A673 (cell line): ENCODE measurements around the gene NCR3LG1. TPM values are rescaled to one million over a fixed set of nuclear protein-coding genes. Genes with fewer than 3 reads are reported as not detected.

Experiments used
- BruUV-seq: library from RNA; stranded (reverse); fragments of 400-500 nt; replicated peaks from 2 replicates; lab custom pipeline; 2021; lab: Mats Ljungman, UMichigan
- CTCF ChIA-PET: fragments of 300-600 bp; sonication (Branson Sonifier 250); formaldehyde crosslinking; loops from one replicate; lab custom pipeline; 2022; ENCODE audit warnings: antibody characterized with exemption; lab: Charles Lee
- POLR2A ChIA-PET: fragments of 300-600 bp; sonication (Branson Sonifier 250); formaldehyde crosslinking; loops from one replicate; lab custom pipeline; 2022; ENCODE audit warnings: antibody characterized with exemption; ENCODE audit not compliant: low non-redundant PET; lab: Charles Lee
- DNase-seq: peaks from one replicate; pipeline ENCODE4 v3.0.0-alpha.2; 2015; ENCODE audit warnings: low spot score
- H3K27ac ChIP-seq: fragments of 200-600 bp; sonication (generic); 2 replicates; pipeline ENCODE4 v1.5.1; 2016; ENCODE audit warnings: mixed run types, low read depth, mild to moderate bottlenecking, mixed read lengths, antibody characterized with exemption, low read length; ENCODE audit not compliant: poor library complexity, severe bottlenecking
- H3K27me3 ChIP-seq: fragments of 200-600 bp; sonication (generic); replicated peaks from 2 replicates; pipeline ENCODE4 v1.6.1; 2017; ENCODE audit warnings: mixed run types, low read depth, mild to moderate bottlenecking, mixed read lengths, antibody characterized with exemption, low read length; ENCODE audit not compliant: insufficient read depth, poor library complexity
- H3K36me3 ChIP-seq: fragments of 200-600 bp; sonication (generic); 2 replicates; pipeline ENCODE4 v1.6.1; 2016; ENCODE audit warnings: mixed run types, mild to moderate bottlenecking, mixed read lengths, antibody characterized with exemption, low read length; ENCODE audit not compliant: insufficient read depth, poor library complexity, severe bottlenecking
- H3K4me1 ChIP-seq: fragments of 200-600 bp; sonication (generic); 2 replicates; pipeline ENCODE4 v1.6.1; 2017; ENCODE audit warnings: mixed run types, mild to moderate bottlenecking, mixed read lengths, antibody characterized with exemption, low read length; ENCODE audit not compliant: insufficient read depth, poor library complexity, severe bottlenecking
- H3K4me3 ChIP-seq: fragments of 200-600 bp; sonication (generic); 2 replicates; pipeline ENCODE4 v1.5.1; 2016; ENCODE audit warnings: low read depth, mixed run types, mild to moderate bottlenecking, mixed read lengths, low read length; ENCODE audit not compliant: poor library complexity, severe bottlenecking
- H3K9me3 ChIP-seq: fragments of 200-600 bp; sonication (generic); 2 replicates; pipeline ENCODE4 v1.6.1; 2016; ENCODE audit warnings: mixed run types, low read depth, mild to moderate bottlenecking, mixed read lengths, antibody characterized with exemption, low read length; ENCODE audit not compliant: poor library complexity, severe bottlenecking
- CTCF ChIP-seq: fragments of 300-800, 200-600 bp; sonication (generic); conservative IDR thresholded peaks from 2 replicates; pipeline ENCODE4 v1.5.1; 2017; ENCODE audit warnings: low read depth, mild to moderate bottlenecking, antibody characterized with exemption, low read length, moderate library complexity, mixed read lengths
- EZH2 ChIP-seq: fragments of 200-600 bp; sonication (generic); IDR thresholded peaks from 2 replicates; pipeline ENCODE4 v1.6.1; 2017; ENCODE audit warnings: borderline replicate concordance, low read depth, mild to moderate bottlenecking, mixed read lengths, antibody characterized with exemption, low read length; ENCODE audit not compliant: poor library complexity, severe bottlenecking
- intact Hi-C: fragments of 100-400 bp; cut with micrococcal nuclease; formaldehyde crosslinking; loops from one replicate; pipeline ENCODE4 v1.10.0; 2022; ENCODE audit not compliant: unreplicated experiment
- total RNA-seq: library from RNA; stranded (reverse); gene quantifications from 2 replicates; pipeline ENCODE4 v1.2.3, GENCODE V29; 2021

NCR3LG1 gene
- total RNA-seq, 1 experiment from 2014 or later: 5.8 TPM

- H3K27ac ChIP-seq: no peak overlapping the region
- H3K36me3 ChIP-seq: no peaks in the 10 kb centered on the region
- H3K4me3 ChIP-seq: no peak overlapping the region
- H3K27me3 ChIP-seq: peaks cover 30% of the 10 kb centered on the region
- no peaks in the 10 kb centered on the region for H3K9me3 ChIP-seq
- POLR2A ChIA-PET: no interaction called here
- TF ChIP-seq CTCF (no peak), EZH2 (no peak)
- intact Hi-C loops: no loop called here
- CTCF ChIA-PET: no interaction called here
- H3K4me1 ChIP-seq: no peaks in the 10 kb centered on the region
- DNase-seq: no peak
- no TSS peak for BruUV-seq
Measured at GRCh38 chr11:17414317-17414737, 62.7 kb downstream of the NCR3LG1 start.

- no TSS peak for BruUV-seq
- H3K9me3 ChIP-seq: no peaks in the 10 kb centered on the region
- H3K4me3 ChIP-seq: no peak overlapping the region
- POLR2A ChIA-PET: no interaction called here
- H3K27me3 ChIP-seq: peaks cover 36% of the 10 kb centered on the region
- no peaks in the 10 kb centered on the region for H3K36me3 ChIP-seq
- H3K27ac ChIP-seq: no peak overlapping the region
- no peak for TF ChIP-seq CTCF
- no peak for TF ChIP-seq EZH2
- no peak for DNase-seq
- no peaks in the 10 kb centered on the region for H3K4me1 ChIP-seq
- intact Hi-C loops: no loop called here
- CTCF ChIA-PET: no interaction called here
Measured at GRCh38 chr11:17414992-17415391, 63.4 kb downstream of the NCR3LG1 start.

GRCh38 chr11:17415523-17416104 is 64.0 kb downstream of the NCR3LG1 start:
- CTCF ChIA-PET: no interaction called here

More at GRCh38 chr11:17415523-17416104, 64.0 kb downstream of the NCR3LG1 start:
- H3K4me3 ChIP-seq: no peak overlapping the region
- H3K36me3 ChIP-seq: no peaks in the 10 kb centered on the region
- no TSS peak for BruUV-seq
- peaks cover 42% of the 10 kb centered on the region for H3K27me3 ChIP-seq
- no peak overlapping the region for H3K27ac ChIP-seq
- DNase-seq: no peak
- POLR2A ChIA-PET: no interaction called here
- H3K9me3 ChIP-seq: no peaks in the 10 kb centered on the region
- no peaks in the 10 kb centered on the region for H3K4me1 ChIP-seq
- intact Hi-C loops: no loop called here
- TF ChIP-seq CTCF: no peak
- no peak for TF ChIP-seq EZH2
